A549 (cell line): ENCODE measurements around the gene ART1. TPM values are rescaled to one million over a fixed set of nuclear protein-coding genes. Genes with fewer than 3 reads are reported as not detected.
"Not testable (repeated sequence)": the region's sequence is repeated elsewhere in the genome, so short reads cannot be mapped to it uniquely, and the experiment has no call there.

Source experiments
- ATAC-seq, 2 experiments: fragments of 200-7000 bp in 1 of 2; fragments of >200 bp in 1 of 2; cut with Nextera tagmentation in 1 of 2; cut with Tn5 transposase in 1 of 2; 3 replicates each; pipeline versions ENCODE4 v1.8.0 to v1.9.1; 2018 to 2020; ENCODE audit warnings: mild to moderate bottlenecking in 1 of 2, moderate library complexity in 1 of 2
- CTCF ChIA-PET: fragments of 300-600 bp; sonication (Branson Sonifier 250); formaldehyde crosslinking; extraction: SDS; loops from one replicate; lab custom pipeline; 2021; ENCODE audit warnings: antibody characterized with exemption, inconsistent platforms; lab: Yijun Ruan, JAX
- POLR2A ChIA-PET: fragments of 350-600 bp; formaldehyde crosslinking; extraction: SDS; loops from one replicate; lab custom pipeline; 2021; ENCODE audit warnings: antibody characterized with exemption, inconsistent platforms; lab: Yijun Ruan, JAX
- DNase-seq, 2 experiments: peaks; one replicate each; pipeline versions ENCODE4 v3.0.0 to v3.0.0-alpha.2; 2011 to 2016; ENCODE audit warnings: low read depth in 1 of 2, low spot score in 1 of 2
- FAIRE-seq: peaks from 2 replicates; lab custom pipeline; 2011; peaks lifted over from hg19 to GRCh38; lab: Jason Lieb, UNC
- H3K27ac ChIP-seq, 2 experiments: fragments of >200 bp; sonication (Bioruptor Twin); formaldehyde crosslinking; 3 replicates each; pipeline ENCODE4 v1.5.1; 2016 to 2017
- H3K4me1 ChIP-seq: fragments of >200 bp; sonication (Bioruptor Twin); formaldehyde crosslinking; 3 replicates; pipeline ENCODE4 v1.6.1; 2016
- H3K4me2 ChIP-seq: fragments of >200 bp; sonication (Bioruptor Twin); formaldehyde crosslinking; 3 replicates; pipeline ENCODE4 v1.6.1; 2016
- H3K4me3 ChIP-seq: fragments of >200 bp; sonication (Bioruptor Twin); formaldehyde crosslinking; 3 replicates; pipeline ENCODE4 v1.5.1; 2016
- H3K9me3 ChIP-seq: fragments of >200 bp; sonication (Bioruptor Twin); formaldehyde crosslinking; 3 replicates; pipeline ENCODE4 v1.6.1; 2016
- BHLHE40 ChIP-seq: IDR thresholded peaks from 2 replicates; pipeline ENCODE4 v1.6.1; 2012; ENCODE audit warnings: low read depth, low read length, inconsistent platforms
- CHD4 ChIP-seq: fragments of 200-600 bp; sonication (generic); IDR thresholded peaks from 2 replicates; pipeline ENCODE4 v1.6.1; 2016; ENCODE audit warnings: antibody characterized with exemption, mild to moderate bottlenecking, borderline replicate concordance
- EHF ChIP-seq: fragments of 250-450 bp; sonication (Bioruptor Pico); IDR thresholded peaks from 2 replicates; pipeline ENCODE4 v1.5.0; 2020; ENCODE audit warnings: mild to moderate bottlenecking
- ELK1 ChIP-seq: fragments of 150-350 bp; IDR thresholded peaks from 2 replicates; pipeline ENCODE4 v1.6.1; 2014; ENCODE audit warnings: low read depth, mild to moderate bottlenecking, low read length
- FOXS1 ChIP-seq: fragments of 250-450 bp; sonication (Bioruptor Pico); IDR thresholded peaks from 2 replicates; pipeline ENCODE4 v1.5.0; 2020; ENCODE audit warnings: mild to moderate bottlenecking, moderate library complexity
- HMGXB4 ChIP-seq: fragments of 250-450 bp; sonication (Bioruptor Pico); IDR thresholded peaks from 2 replicates; pipeline ENCODE4 v1.5.0; 2021; ENCODE audit warnings: mild to moderate bottlenecking, moderate library complexity, borderline replicate concordance
- HOXB5 ChIP-seq: fragments of 250-450 bp; sonication (Bioruptor Pico); IDR thresholded peaks from 2 replicates; pipeline ENCODE4 v1.5.0; 2020; ENCODE audit warnings: mild to moderate bottlenecking, moderate library complexity
- JUNB ChIP-seq: fragments of >200 bp; sonication (Bioruptor Twin); formaldehyde crosslinking; IDR thresholded peaks from 2 replicates; pipeline ENCODE4 v1.6.1; 2016
- KDM1A ChIP-seq: fragments of 200-600 bp; sonication (generic); IDR thresholded peaks from 2 replicates; pipeline ENCODE4 v1.6.1; 2016; ENCODE audit warnings: low read depth, mild to moderate bottlenecking
- KDM5A ChIP-seq: fragments of 200-600 bp; sonication (generic); IDR thresholded peaks from 2 replicates; pipeline ENCODE4 v1.6.1; 2016; ENCODE audit warnings: antibody characterized with exemption, mild to moderate bottlenecking
- MYC ChIP-seq: IDR thresholded peaks from 2 replicates; pipeline ENCODE4 v1.6.1; 2012; ENCODE audit warnings: mild to moderate bottlenecking, inconsistent platforms, low read length, improper control_type of control experiment, borderline replicate concordance
- NPAS2 ChIP-seq: fragments of 250-450 bp; sonication (Bioruptor Pico); IDR thresholded peaks from 2 replicates; pipeline ENCODE4 v1.8.0; 2022; ENCODE audit warnings: mild to moderate bottlenecking, moderate library complexity, borderline replicate concordance
- NR3C1 ChIP-seq: fragments of >200 bp; sonication (Bioruptor Twin); formaldehyde crosslinking; IDR thresholded peaks from 3 replicates; pipeline ENCODE4 v1.6.1; 2017
- PBX3 ChIP-seq: IDR thresholded peaks from 2 replicates; pipeline ENCODE4 v1.6.1; 2012
- PHF8 ChIP-seq: fragments of 200-600 bp; sonication (generic); IDR thresholded peaks from 2 replicates; pipeline ENCODE4 v1.6.1; 2016; ENCODE audit warnings: low read depth, mild to moderate bottlenecking, antibody characterized with exemption, moderate library complexity, borderline replicate concordance
- RARB ChIP-seq: fragments of 250-450 bp; sonication (Bioruptor Pico); IDR thresholded peaks from 2 replicates; pipeline ENCODE4 v1.8.0; 2021; ENCODE audit warnings: mild to moderate bottlenecking, moderate library complexity
- WGBS: methylation state at CpG from one replicate; pipeline ENCODE4 v1.1.6; 2017; ENCODE audit errors: missing lambda C conversion rate; 5-methylcytosine and 5-hydroxymethylcytosine counted together
- polyA minus RNA-seq: library from RNA; depleted of rRNA, polyadenylated mRNA; stranded (reverse); fragments of >200 nt; gene quantifications from 2 replicates; pipeline ENCODE4 v1.2.3, GENCODE V29; 2011; rRNA and poly(A)+ RNA removed
- polyA plus RNA-seq, 4 experiments: library from polyadenylated mRNA; depleted of rRNA in 3 of 4; stranded (reverse); fragments of >200 nt; fragmentation: RNase III in 1 of 4; extraction: RNeasy Plus Mini Kit Qiagen cat#74134 plus additional on column Dnase treatment in 1 of 4; gene quantifications; 2 replicates in 3 of 4; 3 replicates in 1 of 4; pipeline ENCODE4 v1.2.3, GENCODE V29; 2011 to 2017
- TF ChIP-seq, protein P1 (sequence below): fragments of >200 bp; sonication (Bioruptor Twin); formaldehyde crosslinking; IDR thresholded peaks from 2 replicates; pipeline ENCODE4 v1.6.1; 2016
- TF ChIP-seq, protein P2 (sequence below): IDR thresholded peaks from 2 replicates; pipeline ENCODE4 v1.6.1; 2012; ENCODE audit warnings: low read depth, borderline replicate concordance

The ART1 gene, protein sequence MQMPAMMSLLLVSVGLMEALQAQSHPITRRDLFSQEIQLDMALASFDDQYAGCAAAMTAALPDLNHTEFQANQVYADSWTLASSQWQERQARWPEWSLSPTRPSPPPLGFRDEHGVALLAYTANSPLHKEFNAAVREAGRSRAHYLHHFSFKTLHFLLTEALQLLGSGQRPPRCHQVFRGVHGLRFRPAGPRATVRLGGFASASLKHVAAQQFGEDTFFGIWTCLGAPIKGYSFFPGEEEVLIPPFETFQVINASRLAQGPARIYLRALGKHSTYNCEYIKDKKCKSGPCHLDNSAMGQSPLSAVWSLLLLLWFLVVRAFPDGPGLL
- polyA plus RNA-seq (2011; rRNA removed) = not detected in 2 replicates
- polyA plus RNA-seq (2012; cell fraction: cytosol; rRNA removed) = not detected in 2 replicates
- not detected in 2 replicates for polyA plus RNA-seq (2012; cell fraction: nucleus; rRNA removed)
- polyA plus RNA-seq (2017; fragmentation: RNase III; extraction: RNeasy Plus Mini Kit Qiagen cat#74134 plus additional on column Dnase treatment) = not detected in 3 replicates
- polyA minus RNA-seq = not detected in 2 replicates

- peak; percentile 39 to 49; a peak in 4 of 6 replicates for ATAC-seq
- peak; percentile 35 to 70 for DNase-seq
- H3K4me3 ChIP-seq = no peak within 1 kb of the TSS
- WGBS = 32% methylated on average over 4 of the region's 4 CpGs
- CTCF ChIA-PET = interaction anchor here (1.0 kb wide), 1 partner anchor 12 kb away, joined by 3 read pairs; no protein-coding TSS in a partner anchor
- peak within 1 kb of the TSS; percentile 12 to 32; a peak in 1 of 6 replicates for H3K27ac ChIP-seq
- no peaks in the 10 kb centered on the region for H3K9me3 ChIP-seq
- POLR2A ChIA-PET = no interaction called here
- TF ChIP-seq HOXB5 = no peak
- no peak for TF ChIP-seq NPAS2 (CRISPR knock-in tag)
- TF ChIP-seq PBX3 = no peak
- TF ChIP-seq BHLHE40 = no peak
- TF ChIP-seq, protein P1, sequence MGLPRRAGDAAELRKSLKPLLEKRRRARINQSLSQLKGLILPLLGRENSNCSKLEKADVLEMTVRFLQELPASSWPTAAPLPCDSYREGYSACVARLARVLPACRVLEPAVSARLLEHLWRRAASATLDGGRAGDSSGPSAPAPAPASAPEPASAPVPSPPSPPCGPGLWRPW = no peak
- no peak for TF ChIP-seq MYC
- TF ChIP-seq KDM1A = no peak
- TF ChIP-seq PHF8 = no peak
- TF ChIP-seq ELK1 = no peak
- TF ChIP-seq CHD4 = no peak
- TF ChIP-seq FOXS1 (CRISPR knock-in tag) = no peak
- TF ChIP-seq JUNB = no peak
- no peak for TF ChIP-seq RARB (CRISPR knock-in tag)
- no peak for TF ChIP-seq HMGXB4 (CRISPR knock-in tag)
- no peak for TF ChIP-seq EHF (CRISPR knock-in tag)
- TF ChIP-seq NR3C1 = no peak
- no peak for TF ChIP-seq KDM5A
- TF ChIP-seq, protein P2, sequence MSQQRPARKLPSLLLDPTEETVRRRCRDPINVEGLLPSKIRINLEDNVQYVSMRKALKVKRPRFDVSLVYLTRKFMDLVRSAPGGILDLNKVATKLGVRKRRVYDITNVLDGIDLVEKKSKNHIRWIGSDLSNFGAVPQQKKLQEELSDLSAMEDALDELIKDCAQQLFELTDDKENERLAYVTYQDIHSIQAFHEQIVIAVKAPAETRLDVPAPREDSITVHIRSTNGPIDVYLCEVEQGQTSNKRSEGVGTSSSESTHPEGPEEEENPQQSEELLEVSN = no peak
- H3K4me2 ChIP-seq = peak within 1 kb of the TSS; percentile 54
- peaks cover 27% of the 10 kb centered on the region for H3K4me1 ChIP-seq
- FAIRE-seq = no peak
These were observed at the start of gene ART1 for GRCh38 chr11:3644817-3645235. Gene ART1 (plus strand): TSS chr11:3645128. CDS start chr11:3659214, 14,086 bp downstream.

- H3K4me2 ChIP-seq, H3K4me3 ChIP-seq, H3K4me1 ChIP-seq, H3K9me3 ChIP-seq, DNase-seq, ATAC-seq, H3K27ac ChIP-seq, FAIRE-seq, POLR2A ChIA-PET: not testable (repeated sequence)
- CTCF ChIA-PET = interaction anchor here (1.0 kb wide), 1 partner anchor 11 kb away, joined by 4 read pairs; no protein-coding TSS in a partner anchor
- WGBS = 79% methylated on average over 15 of the region's 15 CpGs
These were observed 47.2 kb upstream of the ART1 start for GRCh38 chr11:3597743-3598142.

GRCh38 chr11:3600201-3600600 is 44.7 kb upstream of the ART1 start:
- DNase-seq, POLR2A ChIA-PET, H3K27ac ChIP-seq, ATAC-seq, H3K4me1 ChIP-seq, H3K4me2 ChIP-seq, FAIRE-seq, H3K4me3 ChIP-seq, H3K9me3 ChIP-seq, CTCF ChIA-PET: not testable (repeated sequence)
- 58% methylated on average over 10 of the region's 10 CpGs for WGBS
